HEK293 (cell line): ENCODE results near the gene GSG1L.

Experiments
- CTCF ChIA-PET: fragments of 350-600 bp; formaldehyde crosslinking; extraction: SDS; loops from one replicate; lab custom pipeline; 2021; ENCODE audit warnings: antibody characterized with exemption; lab: Yijun Ruan, JAX
- POLR2A ChIA-PET: fragments of 300-600 bp; formaldehyde crosslinking; extraction: SDS; loops from one replicate; lab custom pipeline; 2020; ENCODE audit warnings: antibody characterized with exemption, inconsistent platforms; lab: Yijun Ruan, JAX
- H3K27ac ChIP-seq: fragments of 200-500 bp; sonication (Bioruptor generic); 2 replicates; pipeline ENCODE4 v1.5.1; 2014; ENCODE audit warnings: low read depth, low read length, control low read depth, inconsistent platforms; ENCODE audit errors: extremely low read depth
- H3K36me3 ChIP-seq, 2 experiments: fragments of 200-500 bp in 1 of 2; sonication (Bioruptor generic) in 1 of 2; 1 replicate in 1 of 2; 2 replicates in 1 of 2; pipeline ENCODE4 v1.5.1; 2014 to 2017; ENCODE audit warnings: inconsistent platforms in 2 of 2, low read length in 2 of 2; ENCODE audit not compliant: control insufficient read depth in 2 of 2, insufficient read depth in 1 of 2
- H3K4me1 ChIP-seq: fragments of 200-500 bp; sonication (Bioruptor generic); 2 replicates; pipeline ENCODE4 v1.5.1; 2014; ENCODE audit warnings: mild to moderate bottlenecking, low read length, inconsistent platforms; ENCODE audit not compliant: control insufficient read depth, insufficient read depth
- H3K4me3 ChIP-seq: 2 replicates; pipeline ENCODE4 v1.5.1; 2011; ENCODE audit warnings: low read depth, mild to moderate bottlenecking, control low read depth, low read length, moderate library complexity
- H3K9me3 ChIP-seq: fragments of 200-500 bp; sonication (Bioruptor generic); 2 replicates; pipeline ENCODE4 v1.5.1; 2014; ENCODE audit warnings: low read depth, low read length, inconsistent platforms; ENCODE audit not compliant: control insufficient read depth, insufficient read depth
- ATF2 ChIP-seq: fragments of 450-650 bp; formaldehyde crosslinking; IDR thresholded peaks from 2 replicates; pipeline ENCODE4 v1.5.1; 2016; ENCODE audit warnings: missing biosample characterization, missing genetic modification characterization, low read depth
- ELK4 ChIP-seq: IDR thresholded peaks from 2 replicates; pipeline ENCODE4 v1.6.1; 2011; ENCODE audit warnings: mild to moderate bottlenecking, low read depth, low read length, borderline replicate concordance
- HIC1 ChIP-seq: fragments of 450-650 bp; formaldehyde crosslinking; IDR thresholded peaks from 2 replicates; pipeline ENCODE4 v1.5.1; 2016; ENCODE audit warnings: missing biosample characterization, missing genetic modification characterization
- HOXD13 ChIP-seq: sonication (generic); formaldehyde crosslinking; IDR thresholded peaks from 2 replicates; pipeline ENCODE4 v1.8.0; 2022; ENCODE audit warnings: missing genetic modification reagents, borderline replicate concordance
- RBAK ChIP-seq: fragments of 450-650 bp; formaldehyde crosslinking; IDR thresholded peaks from 2 replicates; pipeline ENCODE4 v1.5.1; 2016; ENCODE audit warnings: missing biosample characterization, missing genetic modification characterization
- ZIC2 ChIP-seq: fragments of 450-650 bp; formaldehyde crosslinking; IDR thresholded peaks from 2 replicates; pipeline ENCODE4 v1.5.1; 2016; ENCODE audit warnings: missing biosample characterization, missing genetic modification characterization
- ZNF19 ChIP-seq: fragments of 450-650 bp; formaldehyde crosslinking; IDR thresholded peaks from 2 replicates; pipeline ENCODE4; 2016; ENCODE audit warnings: missing biosample characterization, missing genetic modification characterization, low read depth
- ZNF211 ChIP-seq: fragments of 450-650 bp; formaldehyde crosslinking; IDR thresholded peaks from 2 replicates; pipeline ENCODE4 v1.5.1; 2016; ENCODE audit warnings: low read depth, missing biosample characterization, missing genetic modification characterization
- ZNF214 ChIP-seq: fragments of 450-650 bp; formaldehyde crosslinking; IDR thresholded peaks from 2 replicates; pipeline ENCODE4 v1.5.1; 2017; ENCODE audit warnings: missing biosample characterization, mild to moderate bottlenecking, missing genetic modification characterization, borderline replicate concordance
- ZNF239 ChIP-seq: fragments of 450-650 bp; formaldehyde crosslinking; IDR thresholded peaks from 2 replicates; pipeline ENCODE4 v1.5.1; 2016; ENCODE audit warnings: missing biosample characterization, missing genetic modification characterization
- ZNF26 ChIP-seq: fragments of 450-650 bp; formaldehyde crosslinking; IDR thresholded peaks from 2 replicates; pipeline ENCODE4 v1.5.1; 2016; ENCODE audit warnings: missing biosample characterization, missing genetic modification characterization
- ZNF335 ChIP-seq: fragments of 450-650 bp; formaldehyde crosslinking; conservative IDR thresholded peaks from 2 replicates; pipeline ENCODE4 v1.5.1; 2016; ENCODE audit warnings: missing biosample characterization, missing genetic modification characterization
- ZNF341 ChIP-seq: fragments of 450-650 bp; formaldehyde crosslinking; IDR thresholded peaks from 2 replicates; pipeline ENCODE4; 2016; ENCODE audit warnings: low read depth, missing biosample characterization, missing genetic modification characterization
- ZNF394 ChIP-seq: fragments of 450-650 bp; formaldehyde crosslinking; IDR thresholded peaks from 2 replicates; pipeline ENCODE4 v1.5.1; 2016; ENCODE audit warnings: missing biosample characterization, missing genetic modification characterization, mild to moderate bottlenecking, moderate library complexity, borderline replicate concordance
- ZNF433 ChIP-seq: fragments of 450-650 bp; formaldehyde crosslinking; IDR thresholded peaks from 2 replicates; pipeline ENCODE4 v1.5.1; 2016; ENCODE audit warnings: missing biosample characterization, missing genetic modification characterization, low read depth
- ZNF558 ChIP-seq: fragments of 450-650 bp; formaldehyde crosslinking; IDR thresholded peaks from 2 replicates; pipeline ENCODE4 v1.5.1; 2016; ENCODE audit warnings: missing biosample characterization, missing genetic modification characterization
- ZNF768 ChIP-seq: fragments of 450-650 bp; formaldehyde crosslinking; IDR thresholded peaks from 2 replicates; pipeline ENCODE4 v1.5.1; 2018; ENCODE audit warnings: missing biosample characterization, mild to moderate bottlenecking, missing genetic modification characterization
- ZNF792 ChIP-seq: fragments of 450-650 bp; formaldehyde crosslinking; IDR thresholded peaks from 2 replicates; pipeline ENCODE4 v1.5.1; 2016; ENCODE audit warnings: missing biosample characterization, missing genetic modification characterization
- ZSCAN4 ChIP-seq: fragments of 450-650 bp; formaldehyde crosslinking; IDR thresholded peaks from 2 replicates; pipeline ENCODE4 v1.5.1; 2017; ENCODE audit warnings: missing biosample characterization, missing genetic modification characterization

The GSG1L gene

GRCh38 chr16:27781195-27781524, 282.4 kb downstream of the GSG1L start (continued):
- TF ChIP-seq HIC1 (no peak), ELK4 (no peak), ZNF335 (tag by site-specific recombination) (no peak)

GRCh38 chr16:27780468-27781194, 282.9 kb downstream of the GSG1L start:
- ChIA-PET POLR2A (no interaction called here), CTCF (interaction anchor here (0.7 to 1.1 kb wide), 2 partner anchors 11 to 87 kb away, joined by 3 read pairs; no protein-coding TSS in a partner anchor)

GRCh38 chr16:27779641-27780164, 283.8 kb downstream of the GSG1L start:
- CTCF ChIA-PET: interaction anchor here (0.6 to 1.1 kb wide), 4 partner anchors 11 to 859 kb away, joined by 3 to 5 read pairs (median 3); no protein-coding TSS in a partner anchor
- Histone ChIP-seq H3K9me3 (no peaks in the 10 kb centered on the region), H3K27ac (no peak overlapping the region), H3K4me1 (no peaks in the 10 kb centered on the region), H3K36me3 (no peaks in the 10 kb centered on the region), H3K4me3 (no peak overlapping the region)
- POLR2A ChIA-PET: interaction anchor here (0.6 to 0.9 kb wide), 2 partner anchors 33 to 34 kb away, joined by 3 read pairs; no protein-coding TSS in a partner anchor
- no peak for TF ChIP-seq ZNF214 (tag by site-specific recombination)
- no peak for TF ChIP-seq ZIC2 (tag by site-specific recombination)
- no peak for TF ChIP-seq ZNF394 (tag by site-specific recombination)

More at GRCh38 chr16:27780468-27781194, 282.9 kb downstream of the GSG1L start:
- H3K4me3 ChIP-seq: no peak overlapping the region
- H3K4me1 ChIP-seq: no peaks in the 10 kb centered on the region
- H3K36me3 ChIP-seq: no peaks in the 10 kb centered on the region
- H3K9me3 ChIP-seq: no peaks in the 10 kb centered on the region
- no peak for TF ChIP-seq ZNF19 (tag by site-specific recombination)
- TF ChIP-seq ZNF768 (tag by site-specific recombination): 0 out of 2 replicates have a peak, but pooled peaks have one; percentile 39
- TF ChIP-seq, all 188 proteins: peak for 1
- no peak overlapping the region for H3K27ac ChIP-seq

GRCh38 chr16:27778926-27779570, 284.5 kb downstream of the GSG1L start:
- Histone ChIP-seq H3K9me3 (no peaks in the 10 kb centered on the region), H3K36me3 (no peaks in the 10 kb centered on the region), H3K27ac (no peak overlapping the region), H3K4me3 (no peak overlapping the region), H3K4me1 (no peaks in the 10 kb centered on the region)
- POLR2A ChIA-PET: interaction anchor here (0.9 kb wide), 1 partner anchor 34 kb away, joined by 3 read pairs; no protein-coding TSS in a partner anchor
- CTCF ChIA-PET: interaction anchor here (0.6 to 1.1 kb wide), 2 partner anchors 88 to 858 kb away, joined by 3 read pairs; no protein-coding TSS in a partner anchor
- TF ChIP-seq ZNF239 (tag by site-specific recombination): no peak
- TF ChIP-seq ATF2 (tag by site-specific recombination): no peak
- no peak for TF ChIP-seq ZNF433 (tag by site-specific recombination)
- no peak for TF ChIP-seq HOXD13 (CRISPR knock-in tag)
- TF ChIP-seq ZSCAN4: no peak
- no peak for TF ChIP-seq ZNF341 (tag by site-specific recombination)
- no peak for TF ChIP-seq ZNF211 (tag by site-specific recombination)
- TF ChIP-seq ZNF792: no peak
- TF ChIP-seq ZNF558 (tag by site-specific recombination): no peak
- no peak for TF ChIP-seq RBAK (tag by site-specific recombination)
- no peak for TF ChIP-seq ZNF19 (tag by site-specific recombination)
- no peak for TF ChIP-seq ZNF26
